Right ventricle myocardium superior (tissue), 1 donor: Measurements from ENCODE around the gene STXBP2. TPM values are rescaled to one million over a fixed set of nuclear protein-coding genes. Genes with fewer than 3 reads are reported as not detected.

ENCODE experiments used
- ATAC-seq: fragments of 200-7000 bp; cut with Tn5 transposase; one replicate; pipeline ENCODE4 v1.9.1; 2020; ENCODE audit warnings: mild to moderate bottlenecking; ENCODE audit not compliant: poor library complexity
- DNase-seq: peaks from one replicate; pipeline ENCODE4 v3.0.0-alpha.2; 2020
- intact Hi-C: fragments of 100-400 bp; cut with DNase I; formaldehyde crosslinking; loops from one replicate; pipeline ENCODE4 v1.11.2; 2022
- total RNA-seq: library from RNA; stranded (reverse); fragmentation: NEBNext Ultra II Directional; extraction: Animal tissue kit (Norgen Biotek cat#: 25700); gene quantifications from one replicate; pipeline ENCODE4 v1.2.1, GENCODE V29; 2021
- donor health status: DM: no; HTN: yes; CAD: no; lungs with severe emphysema.

STXBP2 gene
- total RNA-seq, 1 donor from 2014 or later, result 7.0 TPM

DNA sequence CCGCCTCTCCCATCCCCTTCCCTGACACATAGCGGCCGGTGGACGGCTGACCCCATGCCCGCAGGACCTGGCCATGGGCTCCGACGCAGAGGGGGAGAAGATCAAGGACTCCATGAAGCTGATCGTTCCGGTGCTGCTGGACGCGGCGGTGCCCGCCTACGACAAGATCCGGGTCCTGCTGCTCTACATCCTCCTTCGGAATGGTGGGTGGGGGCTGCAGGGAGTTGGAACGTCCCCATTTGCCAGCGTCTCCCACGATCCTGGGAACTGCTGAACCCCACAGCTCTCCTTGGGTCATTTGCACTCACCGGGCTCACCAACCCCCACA is 7.6 kb downstream of the STXBP2 start:
- intact Hi-C loops, result no loop called here
- ATAC-seq (no peak), DNase-seq (no peak)

DNA sequence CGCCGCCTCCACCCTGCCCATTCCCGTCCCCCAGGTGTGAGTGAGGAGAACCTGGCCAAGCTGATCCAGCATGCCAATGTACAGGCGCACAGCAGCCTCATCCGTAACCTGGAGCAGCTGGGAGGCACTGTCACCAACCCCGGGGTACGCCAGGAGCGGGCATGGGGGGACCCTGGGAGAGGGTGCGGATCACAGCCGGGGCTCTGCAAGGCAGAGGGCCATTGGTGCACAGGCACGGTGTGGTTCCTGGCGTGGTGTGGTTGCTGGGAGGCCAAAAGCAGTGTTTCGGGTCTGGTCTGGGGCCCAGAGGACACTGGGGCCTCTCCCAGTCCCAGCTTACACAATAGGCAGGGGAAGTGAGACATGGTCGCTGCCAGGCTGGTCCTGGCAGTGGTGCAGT is 8.3 kb downstream of the STXBP2 start:
- ATAC-seq (no peak), DNase-seq (no peak)
- intact Hi-C loops, result no loop called here

DNA sequence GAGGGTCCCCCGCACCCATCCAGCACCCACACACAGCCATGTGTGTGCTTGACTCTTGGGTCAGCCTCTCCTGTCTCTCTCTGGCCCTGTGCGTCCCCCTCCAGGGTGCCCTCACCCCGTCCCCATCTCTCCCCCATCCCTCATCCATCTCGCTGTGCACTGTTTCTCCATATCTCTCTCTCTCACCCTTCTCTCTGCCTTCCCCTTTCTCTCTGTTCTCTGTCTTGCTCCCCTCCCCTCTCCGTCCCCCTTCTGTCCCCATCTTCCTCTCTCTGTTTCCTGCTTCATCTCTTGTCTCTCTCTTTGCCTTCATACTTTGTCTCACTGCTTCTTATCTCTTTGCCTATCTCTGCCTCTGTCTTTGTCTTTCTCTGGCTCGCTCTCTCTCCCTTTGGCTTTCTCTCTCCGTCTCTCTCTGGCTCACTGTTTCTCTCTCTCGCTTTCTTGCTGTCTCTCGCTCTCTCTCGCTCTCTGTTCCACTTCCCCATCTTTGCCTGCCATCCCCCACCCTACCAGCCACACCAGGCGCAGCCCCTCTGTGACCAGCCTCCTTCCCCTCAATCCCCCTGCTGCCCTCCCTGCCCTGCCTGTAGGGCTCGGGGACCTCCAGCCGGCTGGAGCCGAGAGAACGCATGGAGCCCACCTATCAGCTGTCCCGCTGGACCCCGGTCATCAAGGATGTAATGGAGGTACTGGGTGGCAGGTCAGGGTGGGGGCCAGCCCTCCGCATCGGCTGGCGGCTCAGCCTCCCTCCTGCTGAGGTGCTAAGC is 8.9 kb downstream of the STXBP2 start:
- intact Hi-C loops, result no loop called here
- DNase-seq (no peak), ATAC-seq (no peak)

DNA sequence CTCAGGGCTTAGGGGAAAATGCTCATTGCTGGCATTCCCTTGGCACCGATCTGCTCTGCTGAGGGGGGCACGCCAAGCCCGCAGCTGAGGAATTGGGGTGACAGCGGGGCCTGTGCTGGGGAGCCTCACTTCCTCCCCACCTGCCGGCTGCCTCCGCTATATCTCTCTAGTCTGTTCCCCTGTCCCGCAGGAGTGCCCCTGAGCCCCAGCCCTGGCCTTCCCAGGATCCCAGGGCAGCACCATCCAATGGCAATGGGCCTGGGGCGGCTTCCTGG is 9.5 kb downstream of the STXBP2 start:
- DNase-seq (no peak), ATAC-seq (no peak)
- intact Hi-C loops, result no loop called here

DNA sequence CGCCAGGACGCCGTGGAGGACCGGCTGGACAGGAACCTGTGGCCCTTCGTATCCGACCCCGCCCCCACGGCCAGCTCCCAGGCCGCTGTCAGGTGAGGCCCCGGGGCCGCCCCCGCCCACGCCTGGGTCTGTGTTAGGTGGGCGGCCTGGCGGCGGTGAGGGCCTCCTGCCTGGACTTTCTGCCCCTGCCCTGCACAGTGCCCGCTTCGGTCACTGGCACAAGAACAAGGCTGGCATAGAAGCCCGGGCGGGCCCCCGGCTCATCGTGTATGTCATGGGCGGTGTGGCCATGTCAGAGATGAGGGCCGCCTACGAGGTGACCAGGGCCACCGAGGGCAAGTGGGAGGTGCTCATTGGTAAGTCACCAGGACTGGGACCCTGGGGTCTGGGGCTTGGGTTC is 10.2 kb downstream of the STXBP2 start:
- ATAC-seq, result no peak
- intact Hi-C loops, result no loop called here
- DNase-seq, result no peak

DNA sequence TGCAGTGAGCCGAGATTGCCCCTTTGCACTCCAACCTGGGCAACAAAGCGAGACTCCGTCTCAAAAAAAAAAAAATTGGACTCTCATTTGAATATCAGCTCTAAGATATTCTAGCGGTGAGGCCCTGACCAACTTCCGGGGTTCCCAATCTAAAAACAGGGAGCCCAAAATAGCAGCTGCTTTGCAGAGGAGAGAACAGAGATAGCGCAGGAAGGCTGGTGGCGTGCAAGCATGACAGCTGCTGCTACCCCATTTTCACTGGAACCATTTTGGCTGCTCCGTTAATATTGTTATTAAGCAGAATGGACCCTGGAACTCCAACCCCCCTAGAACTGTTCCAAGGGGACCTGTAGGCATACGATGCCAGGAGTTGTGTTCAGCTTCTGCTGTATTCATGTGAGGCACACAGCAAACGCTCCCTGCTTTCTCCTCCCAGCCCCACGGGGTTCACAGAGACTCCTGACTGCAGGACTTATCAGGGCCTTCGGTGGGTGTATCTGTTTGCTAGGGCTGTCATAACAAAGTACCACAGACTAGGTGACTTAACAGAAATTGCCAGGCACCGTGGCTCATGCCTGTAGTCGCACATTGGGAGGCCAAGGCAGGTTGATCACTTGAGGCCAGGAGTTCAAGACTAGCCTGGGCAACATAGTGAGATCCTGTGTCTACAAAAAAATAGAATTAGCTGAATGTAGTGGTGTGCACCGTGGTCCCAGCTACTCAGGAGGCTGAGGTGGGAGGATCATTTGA is 11.5 kb downstream of the STXBP2 start:
- DNase-seq (no peak), ATAC-seq (no peak)
- intact Hi-C loops, result no loop called here

DNA sequence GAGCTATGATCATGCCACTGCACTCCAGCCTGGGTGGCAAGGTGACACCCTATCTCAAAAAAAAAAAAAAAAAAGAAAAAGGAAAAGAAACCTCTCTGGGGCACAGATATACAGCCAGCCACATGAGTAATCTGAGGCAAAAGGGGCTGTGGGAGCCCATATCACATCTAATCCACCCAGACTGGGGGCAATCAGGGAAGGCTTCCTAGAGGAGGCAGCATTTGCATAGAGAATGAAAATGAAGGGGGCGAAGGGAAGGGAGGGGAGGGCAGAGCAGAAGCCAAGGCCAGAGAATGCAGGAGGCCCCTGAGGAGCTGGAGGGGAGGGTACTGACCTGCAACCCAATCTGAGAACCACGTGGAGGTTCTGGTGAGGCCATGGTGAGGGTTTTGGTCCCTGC is 13.2 kb downstream of the STXBP2 start:
- no peak for ATAC-seq
- no peak for DNase-seq
- intact Hi-C loops, result loop anchor here (10.0 kb wide), 1 partner anchor 145 kb away; no protein-coding TSS in a partner anchor

DNA sequence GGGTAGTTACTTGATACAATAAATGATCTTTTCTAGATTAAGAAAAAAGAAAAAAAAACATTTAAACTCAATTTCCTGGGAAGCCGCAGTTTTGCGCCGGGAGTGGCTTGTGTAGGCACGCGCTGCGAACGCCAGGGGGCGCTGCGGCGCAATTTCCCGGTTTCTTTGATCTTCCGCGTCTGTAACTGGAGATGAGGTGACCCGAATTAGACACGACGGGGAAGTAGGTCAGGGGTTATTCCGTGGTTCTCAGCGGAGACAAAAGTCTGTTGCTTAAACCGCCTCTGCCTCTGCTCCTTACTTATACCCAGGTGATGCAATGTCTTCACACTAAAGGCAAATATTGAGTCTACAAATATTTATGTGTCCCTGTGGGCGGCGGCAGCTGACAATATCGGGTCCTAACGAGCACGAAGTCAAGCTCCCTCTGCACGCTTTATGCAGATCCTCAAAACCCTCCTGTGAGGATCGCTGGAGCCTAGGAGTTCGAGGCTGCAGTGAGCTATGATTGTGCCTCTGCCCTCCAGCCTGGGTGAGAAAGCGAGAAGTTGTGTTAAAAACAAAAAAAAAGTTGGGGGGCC is 15.2 kb downstream of the STXBP2 start:
- DNase-seq (peak; percentile 89), ATAC-seq (peak; percentile 85)
- intact Hi-C loops, result loop anchor here (10.0 kb wide), 1 partner anchor 143 kb away; no protein-coding TSS in a partner anchor

DNA sequence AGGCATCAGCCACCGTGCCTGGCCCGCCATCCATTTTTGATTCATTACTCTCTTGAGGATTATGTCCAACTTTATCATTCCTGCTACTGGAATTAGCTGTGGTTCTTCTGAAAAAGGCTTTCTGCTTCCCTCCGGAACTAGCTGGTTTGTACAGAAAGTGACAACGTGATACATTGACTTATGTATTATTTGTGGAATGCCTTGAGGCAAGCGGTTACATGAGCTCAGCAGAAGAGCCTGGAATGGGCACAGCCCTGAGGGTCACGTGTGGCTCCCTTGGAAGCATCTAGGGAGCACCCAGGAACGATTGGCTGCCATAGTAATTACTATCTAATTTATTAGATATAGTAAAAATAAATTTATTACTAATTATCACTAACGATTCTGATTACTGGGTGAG is 17.5 kb downstream of the STXBP2 start:
- ATAC-seq, result no peak
- intact Hi-C loops, result loop anchor here (10.0 kb wide), 1 partner anchor 140 kb away; no protein-coding TSS in a partner anchor
- no peak for DNase-seq

DNA sequence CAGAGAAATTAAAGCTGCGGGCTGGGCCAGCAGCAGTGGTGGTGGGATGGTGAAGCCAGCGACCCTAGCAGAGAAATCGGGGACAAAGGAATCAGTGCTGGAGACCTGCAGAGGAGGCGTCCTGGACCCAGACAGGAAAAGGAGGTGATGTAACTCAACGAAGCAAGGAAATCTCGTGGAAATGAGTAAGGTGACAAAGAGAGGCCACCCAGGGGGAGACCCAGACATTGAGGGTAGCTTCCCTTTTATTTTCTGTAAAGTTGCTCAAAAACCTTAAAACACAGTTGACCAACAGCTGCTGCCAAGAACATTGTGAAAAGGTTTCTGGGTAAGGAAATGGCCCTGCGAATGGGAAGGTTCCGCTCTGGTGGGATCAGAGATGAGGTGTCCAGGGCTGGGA is 18.7 kb downstream of the STXBP2 start:
- DNase-seq (no peak), ATAC-seq (no peak)
- intact Hi-C loops, result loop anchor here (10.0 kb wide), 1 partner anchor 139 kb away; no protein-coding TSS in a partner anchor

DNA sequence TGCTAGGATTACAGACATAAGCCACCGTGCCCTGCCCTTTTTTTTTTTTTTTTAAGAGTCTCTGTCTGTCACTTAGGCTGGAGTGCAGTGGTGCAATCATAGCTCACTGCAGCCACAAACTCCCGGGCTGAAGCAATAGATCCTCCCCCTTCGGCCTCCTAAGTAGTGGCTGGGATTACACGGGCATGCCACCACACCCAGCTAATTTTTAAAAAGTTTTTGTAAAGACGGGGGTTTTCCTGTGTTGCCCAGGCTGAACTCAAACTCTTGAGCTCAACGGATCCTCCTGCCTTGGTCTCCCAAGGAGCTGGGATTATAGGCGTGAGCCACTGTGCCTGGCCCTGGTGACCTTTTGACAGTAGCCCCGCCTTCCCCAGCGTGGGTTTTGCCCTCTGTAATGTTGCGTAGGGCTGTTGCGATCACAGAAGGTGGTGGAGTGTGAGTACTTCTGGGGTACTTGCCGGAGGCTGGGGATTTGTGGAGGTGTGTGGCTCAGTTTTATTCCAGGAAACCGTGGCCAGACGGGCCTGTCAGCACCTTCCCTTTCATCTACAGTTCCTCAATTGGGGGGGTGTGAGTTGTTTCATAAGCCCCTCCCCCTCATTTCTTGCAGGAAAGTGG is 20.3 kb downstream of the STXBP2 start:
- no peak for DNase-seq
- ATAC-seq, result peak; percentile 47
- intact Hi-C loops, result loop anchor here (10.0 kb wide), 1 partner anchor 138 kb away; no protein-coding TSS in a partner anchor

DNA sequence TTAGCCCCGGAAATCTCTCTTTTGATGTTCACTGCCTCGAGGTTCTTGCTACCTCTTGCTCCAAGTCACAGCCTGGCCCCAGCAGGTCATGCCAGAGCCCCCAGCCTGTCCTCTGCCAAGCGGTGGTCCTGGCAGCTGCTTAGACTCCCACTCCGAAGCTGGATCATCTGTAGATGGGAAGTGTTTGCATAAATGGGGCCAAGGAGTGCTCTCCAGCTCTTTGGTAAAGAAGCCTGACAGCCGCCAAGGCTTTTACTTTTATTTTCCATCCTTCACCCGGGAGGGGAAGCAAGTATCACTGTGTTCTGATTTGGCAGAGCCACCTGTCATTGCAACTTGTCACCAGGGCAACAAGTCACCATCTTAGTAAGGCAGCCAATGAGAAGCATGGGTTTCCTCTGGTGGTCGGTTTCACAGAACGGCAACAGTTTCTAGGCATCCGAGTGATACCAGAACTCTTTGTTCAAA is 21.3 kb downstream of the STXBP2 start:
- ATAC-seq (no peak), DNase-seq (no peak)
- intact Hi-C loops, result loop anchor here (10.0 kb wide), 1 partner anchor 137 kb away; no protein-coding TSS in a partner anchor

DNA sequence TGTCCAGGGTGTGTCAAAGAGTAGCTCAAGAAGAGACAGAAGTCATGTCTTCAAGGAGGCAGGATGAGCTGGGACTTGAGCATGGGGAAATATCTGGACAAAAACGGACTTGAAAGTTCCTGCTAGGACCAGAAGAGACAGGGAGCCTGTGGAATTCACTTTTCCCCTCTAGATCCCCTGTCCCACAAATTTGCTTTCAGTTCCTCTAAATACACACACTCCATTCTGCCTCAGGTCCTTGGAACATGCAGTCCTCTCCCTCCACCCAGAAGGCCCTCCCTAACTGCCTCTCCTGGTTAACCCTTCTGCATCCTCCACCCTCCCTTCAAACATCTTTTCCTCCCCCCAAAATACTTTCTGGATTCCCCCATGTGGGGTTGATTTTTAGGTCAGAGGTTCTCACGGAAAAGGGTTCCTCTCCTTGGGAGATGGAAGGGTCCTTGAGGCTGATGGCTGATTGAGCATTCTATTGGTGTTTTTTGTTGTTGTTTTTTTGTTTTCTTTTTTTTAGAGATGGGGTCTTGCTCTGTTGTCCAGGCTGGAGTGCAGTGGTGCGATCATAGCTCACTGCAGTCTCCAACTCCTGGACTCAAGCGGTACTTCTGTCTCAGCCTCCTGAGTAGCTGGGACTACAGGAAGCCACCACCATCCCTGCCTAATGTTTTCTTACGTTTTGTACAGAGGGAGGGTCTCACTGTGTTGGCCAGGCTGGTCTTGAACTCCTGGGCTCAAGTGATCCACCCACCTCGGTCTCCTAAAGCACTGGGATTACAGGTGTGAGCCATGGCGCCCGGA is 25.0 kb downstream of the STXBP2 start:
- DNase-seq (no peak), ATAC-seq (no peak)
- intact Hi-C loops, result no loop called here

DNA sequence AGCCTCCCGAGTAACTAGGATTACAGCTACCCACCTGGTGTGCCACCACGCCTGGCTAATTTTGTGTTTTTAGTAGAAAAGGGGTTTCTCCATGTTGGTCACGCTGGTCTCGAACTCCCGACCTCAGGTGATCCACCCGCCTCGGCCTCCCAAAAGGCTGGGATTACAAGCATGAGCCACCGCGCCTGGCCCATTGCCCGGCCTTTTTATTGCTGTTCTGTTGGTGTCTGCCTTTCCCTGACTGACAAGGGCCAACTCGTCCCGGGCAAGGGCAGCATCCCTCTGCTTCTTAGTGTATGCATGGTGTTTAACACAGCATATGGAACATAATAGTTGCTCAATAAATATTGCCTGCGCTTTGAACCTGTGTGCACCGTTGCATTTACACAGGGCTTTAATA is 25.7 kb downstream of the STXBP2 start:
- intact Hi-C loops, result no loop called here
- ATAC-seq, result no peak
- DNase-seq, result no peak

DNA sequence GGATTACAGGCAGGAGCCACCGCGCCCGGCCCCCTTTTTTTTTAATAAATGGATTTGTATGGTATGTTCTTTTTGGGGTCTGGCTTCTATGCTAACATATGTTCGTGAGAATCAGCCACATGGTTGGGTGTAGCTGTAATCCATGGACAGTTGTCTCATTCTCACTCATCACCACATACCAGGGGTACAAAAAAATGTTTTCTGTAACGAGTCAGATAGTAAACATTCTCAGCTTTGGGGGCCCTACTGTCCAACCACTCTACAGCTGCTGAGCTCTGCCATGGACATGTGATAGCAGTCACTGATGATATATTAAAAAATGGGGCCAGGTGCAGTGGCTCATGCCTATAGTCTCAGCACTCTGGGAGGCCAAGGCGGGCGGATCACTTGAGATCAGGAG is 26.8 kb downstream of the STXBP2 start:
- intact Hi-C loops, result no loop called here
- ATAC-seq (no peak), DNase-seq (no peak)

DNA sequence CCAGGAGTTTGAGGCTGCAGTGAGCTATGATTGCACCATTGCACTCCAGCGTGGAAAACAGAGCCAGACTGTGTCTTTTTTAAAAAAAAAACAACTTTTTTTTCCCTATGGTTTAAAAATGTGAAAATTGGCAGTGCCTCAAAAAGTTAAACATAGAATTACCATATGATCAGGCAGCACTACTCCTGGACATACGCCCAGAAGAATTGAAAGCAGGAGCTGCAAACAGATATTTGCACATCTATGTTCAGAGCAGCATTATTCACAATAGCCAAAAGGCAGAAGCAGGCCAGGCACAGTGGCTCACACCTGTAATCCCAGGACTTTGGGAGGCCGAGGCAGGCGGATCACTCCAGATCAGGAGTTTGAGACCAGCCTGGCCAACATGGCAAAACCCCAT is 28.2 kb downstream of the STXBP2 start:
- no peak for ATAC-seq
- intact Hi-C loops, result no loop called here
- DNase-seq, result no peak

DNA sequence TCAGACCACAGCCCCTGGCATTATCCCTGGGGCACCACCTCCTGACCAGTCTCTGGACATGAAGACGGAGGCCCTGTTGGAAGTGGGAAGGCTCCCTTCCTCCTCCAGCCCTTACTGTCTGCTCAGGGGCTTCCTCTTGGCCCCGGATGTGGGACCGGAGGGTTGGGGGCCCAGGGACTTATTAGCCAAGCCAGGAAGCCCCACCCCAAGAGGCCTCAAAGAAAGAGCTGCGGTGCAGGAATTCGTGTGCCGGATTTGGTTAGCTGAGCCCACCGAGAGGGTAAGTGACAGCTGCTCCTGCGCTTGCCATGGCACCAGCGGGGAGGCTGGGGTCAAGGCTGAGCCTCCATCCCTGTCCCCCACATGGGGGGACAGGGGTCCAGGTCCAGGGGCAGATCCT is 31.9 kb downstream of the STXBP2 start, which contains the start of gene RETN:
TSS of gene RETN (plus strand) at position 208 of the 400 bp plus-strand sequence. CDS start 278 bp downstream, outside the sequence.
- intact Hi-C loops, result no loop called here
- no peak for ATAC-seq
- DNase-seq, result no peak

DNA sequence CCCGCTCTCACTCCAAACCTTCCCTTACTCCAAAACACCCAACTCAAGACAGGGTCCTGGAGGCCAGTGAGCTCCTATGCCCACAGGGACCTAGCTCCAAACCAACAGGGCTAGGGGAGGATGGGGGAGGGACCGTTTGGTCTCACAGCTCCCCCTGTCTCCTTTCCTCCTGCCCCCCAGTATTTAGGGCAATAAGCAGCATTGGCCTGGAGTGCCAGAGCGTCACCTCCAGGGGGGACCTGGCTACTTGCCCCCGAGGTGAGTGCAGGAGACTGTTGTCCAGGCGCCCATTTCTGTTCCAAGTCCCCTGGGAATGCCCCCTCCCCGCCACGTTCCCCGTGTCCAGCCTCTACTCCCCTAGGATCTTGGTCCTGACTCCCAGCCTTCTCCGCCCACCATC is 32.7 kb downstream of the STXBP2 start:
- intact Hi-C loops, result no loop called here
- no peak for ATAC-seq
- DNase-seq, result no peak
